Astrocyte (in vitro differentiated cells and primary cell): Measurements from ENCODE around the gene CELA2A. TPM values are rescaled to one million over a fixed set of nuclear protein-coding genes. Genes with fewer than 3 reads are reported as not detected.

Experiments used
- DNase-seq: peaks from one replicate; pipeline ENCODE4 v3.0.0-alpha.2; 2010; ENCODE audit warnings: low read depth
- FAIRE-seq: peaks from 2 replicates; lab custom pipeline; 2011; peaks lifted over from hg19 to GRCh38; lab: Jason Lieb, UNC
- H2AFZ ChIP-seq: 2 replicates; pipeline ENCODE4 v1.6.0; 2012; ENCODE audit warnings: low read depth, low read length, inconsistent platforms
- H3K27ac ChIP-seq: 2 replicates; pipeline ENCODE4 v1.5.1; 2011; ENCODE audit warnings: low read depth, low read length, inconsistent platforms
- H3K27me3 ChIP-seq: 2 replicates; pipeline ENCODE4 v1.6.0; 2011; ENCODE audit warnings: low read length, inconsistent platforms; ENCODE audit not compliant: insufficient read depth
- H3K36me3 ChIP-seq: 2 replicates; pipeline ENCODE4 v1.5.1; 2011; ENCODE audit warnings: low read length, inconsistent platforms; ENCODE audit not compliant: insufficient read depth
- H3K4me1 ChIP-seq: 2 replicates; pipeline ENCODE4 v1.5.1; 2011; ENCODE audit warnings: low read length, inconsistent platforms; ENCODE audit not compliant: insufficient read depth
- H3K4me2 ChIP-seq: 2 replicates; pipeline ENCODE4 v1.6.0; 2012; ENCODE audit warnings: low read length, inconsistent platforms
- H3K4me3 ChIP-seq: 2 replicates; pipeline ENCODE4 v1.5.1; 2011; ENCODE audit warnings: low read depth, mild to moderate bottlenecking, low read length, inconsistent platforms; ENCODE audit not compliant: insufficient read depth
- H3K79me2 ChIP-seq: 2 replicates; pipeline ENCODE4 v1.6.0; 2012; ENCODE audit warnings: mild to moderate bottlenecking, low read length, inconsistent platforms; ENCODE audit not compliant: insufficient read depth
- H3K9ac ChIP-seq: 2 replicates; pipeline ENCODE4 v1.6.0; 2012; ENCODE audit warnings: mild to moderate bottlenecking, low read length, inconsistent platforms
- H3K9me3 ChIP-seq: 2 replicates; pipeline ENCODE4 v1.5.1; 2012; ENCODE audit warnings: low read depth, mild to moderate bottlenecking, low read length, inconsistent platforms; ENCODE audit not compliant: insufficient read depth
- H4K20me1 ChIP-seq: 2 replicates; pipeline ENCODE4 v1.6.0; 2012; ENCODE audit warnings: low read length, inconsistent platforms; ENCODE audit not compliant: insufficient read depth
- H3K27ac Mint-ChIP-seq: one replicate; pipeline ENCODE4 v1.8.0; 2021; ENCODE audit warnings: mild to moderate bottlenecking, mixed read lengths; ENCODE audit not compliant: unreplicated experiment
- H3K27me3 Mint-ChIP-seq: one replicate; pipeline ENCODE4 v1.8.0; 2021; ENCODE audit warnings: low read depth, mixed read lengths; ENCODE audit not compliant: unreplicated experiment
- H3K36me3 Mint-ChIP-seq: one replicate; pipeline ENCODE4 v1.8.0; 2021; ENCODE audit warnings: low read depth, mixed read lengths; ENCODE audit not compliant: unreplicated experiment
- H3K4me1 Mint-ChIP-seq: one replicate; pipeline ENCODE4 v1.8.0; 2021; ENCODE audit warnings: low read depth, mixed read lengths; ENCODE audit not compliant: unreplicated experiment
- H3K4me3 Mint-ChIP-seq: one replicate; pipeline ENCODE4 v1.8.0; 2021; ENCODE audit warnings: mild to moderate bottlenecking, moderate library complexity, mixed read lengths; ENCODE audit not compliant: unreplicated experiment
- H3K9me3 Mint-ChIP-seq: one replicate; pipeline ENCODE4 v1.8.0; 2021; ENCODE audit warnings: mild to moderate bottlenecking, mixed read lengths; ENCODE audit not compliant: unreplicated experiment
- EZH2 ChIP-seq: IDR thresholded peaks from 2 replicates; pipeline ENCODE4 v1.6.1; 2012; ENCODE audit warnings: mild to moderate bottlenecking, low read length, inconsistent platforms; ENCODE audit not compliant: insufficient read depth
- total RNA-seq: library from RNA; stranded (reverse); gene quantifications from 2 replicates; pipeline ENCODE4 v1.2.1, GENCODE V29; 2021
- TF ChIP-seq, protein P1 (sequence below): IDR thresholded peaks from 2 replicates; pipeline ENCODE4 v1.5.1; 2011; ENCODE audit warnings: low read depth, mild to moderate bottlenecking, inconsistent platforms, low read length, moderate library complexity; ENCODE audit not compliant: insufficient read depth

The CELA2A gene
- total RNA-seq, 1 donor from 2014 or later, result not detected

DNA sequence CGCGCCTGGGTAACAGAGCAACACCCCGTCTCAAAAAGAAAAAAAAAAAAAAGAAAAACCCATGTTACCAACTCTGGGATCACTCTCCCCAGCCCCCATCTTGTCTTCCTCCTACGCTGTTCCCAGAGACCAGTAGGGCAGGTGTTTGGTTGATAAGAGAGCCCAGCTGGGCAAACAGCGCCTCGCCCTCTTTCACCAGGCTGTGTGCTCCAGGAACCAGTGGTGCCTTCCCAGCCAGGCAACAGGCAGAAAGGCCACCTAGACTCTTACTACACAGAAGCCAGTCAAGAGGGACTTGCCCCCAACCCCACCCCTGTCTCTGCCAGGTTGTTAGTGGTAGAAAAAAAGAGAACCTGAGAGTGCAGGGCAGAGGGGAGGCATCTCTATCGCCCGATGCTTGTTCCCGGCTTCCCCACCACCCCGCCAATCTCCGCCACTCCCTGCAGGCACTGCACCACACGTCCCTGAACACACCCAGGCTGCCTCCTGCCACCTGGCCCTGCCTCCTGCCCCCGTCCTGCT lies 32.3 kb upstream of the CELA2A start:
- Histone ChIP-seq H3K27ac (no peak overlapping the region), H3K9me3 (no peaks in the 10 kb centered on the region), H2AFZ (no peak overlapping the region), H3K4me1 (peaks cover 22% of the 10 kb centered on the region), H3K4me2 (no peak overlapping the region), H3K4me3 (no peak overlapping the region), H4K20me1 (peaks cover 69% of the 10 kb centered on the region), H3K79me2 (peaks cover 38% of the 10 kb centered on the region), H3K9ac (no peak overlapping the region), H3K27me3 (no peaks in the 10 kb centered on the region), H3K36me3 (no peaks in the 10 kb centered on the region)
- H3K36me3 Mint-ChIP-seq, result peaks cover 13% of the 10 kb centered on the region
- no peak for FAIRE-seq
- H3K9me3 Mint-ChIP-seq, result peaks cover 11% of the 10 kb centered on the region
- no peaks in the 10 kb centered on the region for H3K27me3 Mint-ChIP-seq
- H3K4me1 Mint-ChIP-seq, result peaks cover 18% of the 10 kb centered on the region
- no peak for DNase-seq
- TF ChIP-seq, protein P1, sequence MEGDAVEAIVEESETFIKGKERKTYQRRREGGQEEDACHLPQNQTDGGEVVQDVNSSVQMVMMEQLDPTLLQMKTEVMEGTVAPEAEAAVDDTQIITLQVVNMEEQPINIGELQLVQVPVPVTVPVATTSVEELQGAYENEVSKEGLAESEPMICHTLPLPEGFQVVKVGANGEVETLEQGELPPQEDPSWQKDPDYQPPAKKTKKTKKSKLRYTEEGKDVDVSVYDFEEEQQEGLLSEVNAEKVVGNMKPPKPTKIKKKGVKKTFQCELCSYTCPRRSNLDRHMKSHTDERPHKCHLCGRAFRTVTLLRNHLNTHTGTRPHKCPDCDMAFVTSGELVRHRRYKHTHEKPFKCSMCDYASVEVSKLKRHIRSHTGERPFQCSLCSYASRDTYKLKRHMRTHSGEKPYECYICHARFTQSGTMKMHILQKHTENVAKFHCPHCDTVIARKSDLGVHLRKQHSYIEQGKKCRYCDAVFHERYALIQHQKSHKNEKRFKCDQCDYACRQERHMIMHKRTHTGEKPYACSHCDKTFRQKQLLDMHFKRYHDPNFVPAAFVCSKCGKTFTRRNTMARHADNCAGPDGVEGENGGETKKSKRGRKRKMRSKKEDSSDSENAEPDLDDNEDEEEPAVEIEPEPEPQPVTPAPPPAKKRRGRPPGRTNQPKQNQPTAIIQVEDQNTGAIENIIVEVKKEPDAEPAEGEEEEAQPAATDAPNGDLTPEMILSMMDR, result no peak
- no peak for TF ChIP-seq EZH2
- H3K4me3 Mint-ChIP-seq, result no peak overlapping the region
- no peak overlapping the region for H3K27ac Mint-ChIP-seq

DNA sequence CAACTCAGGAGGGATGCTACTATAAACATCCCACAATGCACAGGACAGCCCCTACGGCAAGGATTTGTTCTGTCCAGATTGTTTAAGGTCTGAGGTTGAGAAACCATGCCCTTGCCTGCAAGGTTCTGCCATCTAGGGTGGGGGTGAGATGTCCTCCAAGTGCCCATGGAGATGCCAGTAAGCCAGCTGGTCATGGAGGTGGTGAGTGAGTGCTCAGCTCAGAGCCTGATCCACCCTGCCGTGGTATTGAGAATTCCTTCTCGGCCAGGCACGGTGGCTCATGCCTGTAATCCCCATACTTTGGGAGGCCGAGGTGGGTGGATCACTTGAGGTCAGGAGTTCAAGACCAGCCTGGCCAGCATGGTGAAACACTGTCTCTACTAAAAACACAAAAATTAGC lies 31.6 kb upstream of the CELA2A start:
- DNase-seq (no peak), FAIRE-seq (no peak)
- H3K36me3 Mint-ChIP-seq, result peaks cover 13% of the 10 kb centered on the region
- Histone ChIP-seq H3K79me2 (peaks cover 30% of the 10 kb centered on the region), H3K9me3 (no peaks in the 10 kb centered on the region), H3K27me3 (no peaks in the 10 kb centered on the region), H3K4me1 (peaks cover 22% of the 10 kb centered on the region), H4K20me1 (peaks cover 67% of the 10 kb centered on the region), H3K4me2 (no peak overlapping the region), H3K36me3 (no peaks in the 10 kb centered on the region), H3K27ac (no peak overlapping the region), H3K9ac (no peak overlapping the region), H3K4me3 (no peak overlapping the region), H2AFZ (no peak overlapping the region)
- peaks cover 18% of the 10 kb centered on the region for H3K4me1 Mint-ChIP-seq
- H3K4me3 Mint-ChIP-seq, result no peak overlapping the region
- TF ChIP-seq, protein P1, result no peak
- TF ChIP-seq EZH2, result no peak
- no peak overlapping the region for H3K27ac Mint-ChIP-seq
- H3K9me3 Mint-ChIP-seq, result peaks cover 9% of the 10 kb centered on the region
- no peaks in the 10 kb centered on the region for H3K27me3 Mint-ChIP-seq

DNA sequence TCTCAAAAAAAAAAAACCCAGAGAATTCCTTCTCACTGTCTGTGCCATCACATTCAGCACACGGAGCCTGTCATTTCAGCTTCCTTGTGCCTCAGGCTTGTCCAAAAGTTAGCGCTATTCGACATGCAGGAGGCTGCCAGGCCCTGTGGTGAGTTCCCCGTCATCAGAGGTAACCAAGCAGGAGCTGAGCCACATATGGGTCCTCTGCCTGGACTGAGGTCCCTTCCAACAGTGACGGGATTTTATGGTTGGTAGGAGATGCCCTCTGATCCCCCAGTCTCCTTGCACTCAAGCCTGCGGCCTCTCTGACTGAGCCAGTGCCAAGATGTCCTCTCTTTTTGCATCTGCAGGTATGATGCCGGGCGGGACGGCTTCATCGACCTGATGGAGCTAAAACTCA lies 31.0 kb upstream of the CELA2A start:
- DNase-seq (no peak), FAIRE-seq (no peak)
- H3K27me3 ChIP-seq, result no peaks in the 10 kb centered on the region
- no peak overlapping the region for H3K9ac ChIP-seq
- Mint-ChIP-seq H3K27me3 (no peaks in the 10 kb centered on the region), H3K36me3 (peaks cover 13% of the 10 kb centered on the region), H3K27ac (no peak overlapping the region), H3K9me3 (peaks cover 9% of the 10 kb centered on the region), H3K4me3 (no peak overlapping the region), H3K4me1 (peaks cover 18% of the 10 kb centered on the region)
- H3K4me1 ChIP-seq, result peaks cover 22% of the 10 kb centered on the region
- TF ChIP-seq, protein P1, result no peak
- H3K27ac ChIP-seq, result no peak overlapping the region
- no peaks in the 10 kb centered on the region for H3K36me3 ChIP-seq
- no peak overlapping the region for H2AFZ ChIP-seq
- H4K20me1 ChIP-seq, result peaks cover 64% of the 10 kb centered on the region
- no peak overlapping the region for H3K4me2 ChIP-seq
- H3K4me3 ChIP-seq, result no peak overlapping the region
- H3K79me2 ChIP-seq, result peaks cover 25% of the 10 kb centered on the region
- H3K9me3 ChIP-seq, result no peaks in the 10 kb centered on the region
